ENCODE data around the gene CER1.

The CER1 gene

GRCh38 chr9:14722391-14723035 is at the start of gene CER1:
Gene CER1, minus strand, starts transcription at chr9:14722733. Its CDS starts 61 bp downstream, at chr9:14722672.
- no peak for ATAC-seq
- TF ChIP-seq TOX (CRISPR knock-in tag; IDR thresholded peaks at IDR 0.05; ENCODE audit: borderline replicate concordance) (no peak), ZNF8 (CRISPR knock-in tag; IDR thresholded peaks at IDR 0.05) (no peak), TCF4 (CRISPR knock-in tag; IDR thresholded peaks at IDR 0.05; ENCODE audit: borderline replicate concordance) (no peak), ZFP3 (CRISPR knock-in tag; IDR thresholded peaks at IDR 0.05) (no peak), RARB (CRISPR knock-in tag; IDR thresholded peaks at IDR 0.05) (no peak), PATZ1 (CRISPR knock-in tag; IDR thresholded peaks at IDR 0.05; ENCODE audit: borderline replicate concordance) (no peak), ZNF70 (CRISPR knock-in tag; IDR thresholded peaks at IDR 0.05) (no peak), CSRNP3 (CRISPR knock-in tag; IDR thresholded peaks at IDR 0.05) (no peak), ISL1 (CRISPR knock-in tag; IDR thresholded peaks at IDR 0.05) (no peak), OSR1 (CRISPR knock-in tag; IDR thresholded peaks at IDR 0.05) (no peak), CREB5 (CRISPR knock-in tag; IDR thresholded peaks at IDR 0.05; ENCODE audit: low read depth) (no peak), SNAI2 (CRISPR knock-in tag; IDR thresholded peaks at IDR 0.05) (no peak), PPARA (CRISPR knock-in tag; IDR thresholded peaks at IDR 0.05; ENCODE audit: borderline replicate concordance) (no peak), GLIS3 (CRISPR knock-in tag; IDR thresholded peaks at IDR 0.05) (no peak), ZC3H10 (CRISPR knock-in tag; IDR thresholded peaks at IDR 0.05) (no peak), ZNF565 (CRISPR knock-in tag; conservative IDR thresholded peaks at IDR 0.05; ENCODE audit: low read depth) (no peak), TSHZ2 (CRISPR knock-in tag; IDR thresholded peaks at IDR 0.05) (no peak), ESRRG (CRISPR knock-in tag; IDR thresholded peaks at IDR 0.05) (no peak)

GRCh38 chr9:14770592-14770991 is 48.1 kb upstream of the CER1 start:
- ATAC-seq, result no peak
- TF ChIP-seq TOX (CRISPR knock-in tag; IDR thresholded peaks at IDR 0.05; ENCODE audit: borderline replicate concordance), result no peak
- TF ChIP-seq POU6F1 (CRISPR knock-in tag; IDR thresholded peaks at IDR 0.05; ENCODE audit: borderline replicate concordance, low read depth), result no peak
- no peak for TF ChIP-seq ZFP30 (CRISPR knock-in tag; IDR thresholded peaks at IDR 0.05)
- TF ChIP-seq TSHZ2 (CRISPR knock-in tag; IDR thresholded peaks at IDR 0.05), result no peak
- no peak for TF ChIP-seq RARB (CRISPR knock-in tag; IDR thresholded peaks at IDR 0.05)
- TF ChIP-seq ZC3H10 (CRISPR knock-in tag; IDR thresholded peaks at IDR 0.05), result no peak
- no peak for TF ChIP-seq ARNTL (CRISPR knock-in tag; IDR thresholded peaks at IDR 0.05; ENCODE audit: borderline replicate concordance, low read depth)
- no peak for TF ChIP-seq TCF4 (CRISPR knock-in tag; IDR thresholded peaks at IDR 0.05; ENCODE audit: borderline replicate concordance)
- TF ChIP-seq CSDC2 (CRISPR knock-in tag; IDR thresholded peaks at IDR 0.05), result no peak
- no peak for TF ChIP-seq PPARA (CRISPR knock-in tag; IDR thresholded peaks at IDR 0.05; ENCODE audit: borderline replicate concordance)
- no peak for TF ChIP-seq SNAI2 (CRISPR knock-in tag; IDR thresholded peaks at IDR 0.05)
